OCI-LY7 (cell line): ENCODE data around the gene TTLL7. TPM values are rescaled to one million over a fixed set of nuclear protein-coding genes. Genes with fewer than 3 reads are reported as not detected.

ENCODE experiments used
- BruUV-seq: library from RNA; stranded (reverse); fragments of 400-500 nt; replicated peaks from 2 replicates; lab custom pipeline; 2021; lab: Mats Ljungman, UMichigan
- CTCF ChIA-PET: fragments of 300-600 bp; sonication (Branson Sonifier 250); formaldehyde crosslinking; loops from one replicate; lab custom pipeline; 2022; ENCODE audit warnings: antibody characterized with exemption; ENCODE audit not compliant: unreplicated experiment; lab: Charles Lee
- POLR2A ChIA-PET: fragments of 300-600 bp; sonication (Branson Sonifier 250); formaldehyde crosslinking; loops from one replicate; lab custom pipeline; 2022; ENCODE audit warnings: antibody characterized with exemption; lab: Charles Lee
- DNase-seq: peaks from one replicate; pipeline ENCODE4 v3.0.0-alpha.2; 2015; ENCODE audit warnings: low spot score
- H2AFZ ChIP-seq: fragments of 200-600 bp; sonication (generic), shearing (Covaris generic); 2 replicates; pipeline ENCODE4 v1.6.1; 2014; ENCODE audit warnings: mild to moderate bottlenecking, antibody characterized with exemption, low read length, moderate library complexity
- H3K27ac ChIP-seq: fragments of 200-600 bp; sonication (generic); 2 replicates; pipeline ENCODE4 v1.5.1; 2014; ENCODE audit warnings: mixed run types, low read depth, mild to moderate bottlenecking, moderate library complexity, low read length, inconsistent platforms; ENCODE audit not compliant: poor library complexity, severe bottlenecking
- H3K36me3 ChIP-seq: fragments of 200-600 bp; sonication (generic); 2 replicates; pipeline ENCODE4 v1.6.1; 2014; ENCODE audit warnings: mild to moderate bottlenecking, antibody characterized with exemption, low read length, moderate library complexity, mixed read lengths; ENCODE audit not compliant: insufficient read depth
- H3K4me1 ChIP-seq: fragments of 200-600 bp; sonication (generic); 2 replicates; pipeline ENCODE4 v1.5.1; 2014; ENCODE audit warnings: mild to moderate bottlenecking, low read length; ENCODE audit not compliant: insufficient read depth, poor library complexity, severe bottlenecking
- H3K4me2 ChIP-seq: fragments of 200-600 bp; sonication (generic); 2 replicates; pipeline ENCODE4 v1.6.1; 2014; ENCODE audit warnings: mild to moderate bottlenecking, low read length
- H3K4me3 ChIP-seq: fragments of 200-600 bp; sonication (generic); 2 replicates; pipeline ENCODE4 v1.5.1; 2014; ENCODE audit warnings: mild to moderate bottlenecking, low read depth, low read length; ENCODE audit not compliant: poor library complexity, severe bottlenecking
- H3K79me2 ChIP-seq: fragments of 200-600 bp; sonication (generic); 2 replicates; pipeline ENCODE4 v1.6.1; 2016; ENCODE audit warnings: low read depth, mild to moderate bottlenecking, low read length, moderate library complexity, mixed read lengths; ENCODE audit not compliant: insufficient read depth
- H3K9me2 ChIP-seq: fragments of 200-600 bp; sonication (generic); 2 replicates; pipeline ENCODE4 v1.6.1; 2016; ENCODE audit warnings: mild to moderate bottlenecking, low read length, mixed read lengths; ENCODE audit not compliant: insufficient read depth
- H3K9me3 ChIP-seq: fragments of 200-600 bp; sonication (generic); 2 replicates; pipeline ENCODE4 v1.6.1; 2014; ENCODE audit warnings: mild to moderate bottlenecking, mixed run types, low read length, mixed read lengths
- H4K20me1 ChIP-seq: fragments of 200-600 bp; sonication (generic); 2 replicates; pipeline ENCODE4 v1.6.1; 2014; ENCODE audit warnings: mild to moderate bottlenecking, antibody characterized with exemption, low read length, moderate library complexity, mixed read lengths; ENCODE audit not compliant: insufficient read depth
- EZH2phosphoT487 ChIP-seq: fragments of 200-600 bp; sonication (generic); IDR thresholded peaks from 2 replicates; pipeline ENCODE4 v1.6.1; 2018; ENCODE audit warnings: low read depth, borderline replicate concordance, mild to moderate bottlenecking, mixed run types, antibody characterized with exemption, low read length, moderate library complexity, mixed read lengths
- intact Hi-C: fragments of 100-400 bp; cut with micrococcal nuclease; formaldehyde crosslinking; loops from one replicate; pipeline ENCODE4 v1.10.0; 2022; ENCODE audit not compliant: unreplicated experiment
- total RNA-seq, 2 experiments: library from RNA; depleted of rRNA in 1 of 2; stranded (reverse); fragments of >200 nt in 1 of 2; shearing (Covaris generic) in 1 of 2; gene quantifications; 2 replicates each; pipeline ENCODE4 v1.2.3, GENCODE V29; 2014 to 2022
- TF ChIP-seq, protein P1 (sequence below): fragments of 200-600 bp; sonication (generic); conservative IDR thresholded peaks from 2 replicates; pipeline ENCODE4 v1.5.1; 2014; ENCODE audit warnings: mild to moderate bottlenecking, antibody characterized with exemption, low read length, moderate library complexity, mixed read lengths

The TTLL7 gene
- total RNA-seq, 2 experiments from 2014 or later, result 0.76 to 0.88 TPM

- no peak for TF ChIP-seq EZH2phosphoT487
- TF ChIP-seq, protein P1, sequence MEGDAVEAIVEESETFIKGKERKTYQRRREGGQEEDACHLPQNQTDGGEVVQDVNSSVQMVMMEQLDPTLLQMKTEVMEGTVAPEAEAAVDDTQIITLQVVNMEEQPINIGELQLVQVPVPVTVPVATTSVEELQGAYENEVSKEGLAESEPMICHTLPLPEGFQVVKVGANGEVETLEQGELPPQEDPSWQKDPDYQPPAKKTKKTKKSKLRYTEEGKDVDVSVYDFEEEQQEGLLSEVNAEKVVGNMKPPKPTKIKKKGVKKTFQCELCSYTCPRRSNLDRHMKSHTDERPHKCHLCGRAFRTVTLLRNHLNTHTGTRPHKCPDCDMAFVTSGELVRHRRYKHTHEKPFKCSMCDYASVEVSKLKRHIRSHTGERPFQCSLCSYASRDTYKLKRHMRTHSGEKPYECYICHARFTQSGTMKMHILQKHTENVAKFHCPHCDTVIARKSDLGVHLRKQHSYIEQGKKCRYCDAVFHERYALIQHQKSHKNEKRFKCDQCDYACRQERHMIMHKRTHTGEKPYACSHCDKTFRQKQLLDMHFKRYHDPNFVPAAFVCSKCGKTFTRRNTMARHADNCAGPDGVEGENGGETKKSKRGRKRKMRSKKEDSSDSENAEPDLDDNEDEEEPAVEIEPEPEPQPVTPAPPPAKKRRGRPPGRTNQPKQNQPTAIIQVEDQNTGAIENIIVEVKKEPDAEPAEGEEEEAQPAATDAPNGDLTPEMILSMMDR, result no peak
- H2AFZ ChIP-seq, result no peak overlapping the region
- H3K9me3 ChIP-seq, result 0 out of 2 replicates have a peak, but pooled peaks cover 6% of the 10 kb centered on the region
- DNase-seq, result no peak
- H3K79me2 ChIP-seq, result no peaks in the 10 kb centered on the region
- no peaks in the 10 kb centered on the region for H4K20me1 ChIP-seq
- no peaks in the 10 kb centered on the region for H3K9me2 ChIP-seq
- intact Hi-C loops, result no loop called here
- no peak overlapping the region for H3K4me2 ChIP-seq
- no peak overlapping the region for H3K4me3 ChIP-seq
- H3K4me1 ChIP-seq, result no peaks in the 10 kb centered on the region
- CTCF ChIA-PET, result no interaction called here
- no peak overlapping the region for H3K27ac ChIP-seq
- no TSS peak for BruUV-seq
- H3K36me3 ChIP-seq, result no peaks in the 10 kb centered on the region
- POLR2A ChIA-PET, result no interaction called here
These were observed 27.0 kb upstream of the TTLL7 start for GRCh38 chr1:84025966-84026365.

DNA sequence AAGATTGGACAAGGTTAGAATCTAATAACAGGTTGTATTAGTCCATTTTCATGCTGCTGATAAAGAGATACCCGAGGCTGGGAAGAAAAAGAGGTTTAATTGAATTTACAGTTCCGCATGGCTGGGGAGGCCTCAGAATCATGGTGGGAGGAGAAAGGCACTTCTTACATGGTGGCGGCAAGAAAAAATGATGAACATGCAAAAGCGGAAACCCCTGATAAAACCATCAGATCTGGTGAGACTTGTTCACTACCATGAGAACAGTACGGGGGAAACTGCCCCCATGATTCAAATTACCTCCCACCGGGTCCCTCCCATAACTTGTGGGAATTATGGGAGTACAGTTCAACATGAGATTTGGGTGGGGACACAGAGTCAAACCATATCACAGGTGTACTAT is 22.9 kb upstream of the TTLL7 start:
- no peaks in the 10 kb centered on the region for H3K36me3 ChIP-seq
- H2AFZ ChIP-seq, result no peak overlapping the region
- no peaks in the 10 kb centered on the region for H4K20me1 ChIP-seq
- no peak overlapping the region for H3K27ac ChIP-seq
- DNase-seq, result no peak
- no TSS peak for BruUV-seq
- POLR2A ChIA-PET, result interaction anchor here (1.1 kb wide), 1 partner anchor 8 kb away, joined by 3 read pairs; no protein-coding TSS in a partner anchor
- 0 out of 2 replicates have a peak, but pooled peaks cover 6% of the 10 kb centered on the region for H3K9me3 ChIP-seq
- intact Hi-C loops, result no loop called here
- H3K4me3 ChIP-seq, result no peak overlapping the region
- TF ChIP-seq, protein P1, result no peak
- TF ChIP-seq EZH2phosphoT487, result no peak
- CTCF ChIA-PET, result no interaction called here
- H3K4me1 ChIP-seq, result no peaks in the 10 kb centered on the region
- no peaks in the 10 kb centered on the region for H3K9me2 ChIP-seq
- H3K4me2 ChIP-seq, result no peak overlapping the region
- H3K79me2 ChIP-seq, result no peaks in the 10 kb centered on the region

DNA sequence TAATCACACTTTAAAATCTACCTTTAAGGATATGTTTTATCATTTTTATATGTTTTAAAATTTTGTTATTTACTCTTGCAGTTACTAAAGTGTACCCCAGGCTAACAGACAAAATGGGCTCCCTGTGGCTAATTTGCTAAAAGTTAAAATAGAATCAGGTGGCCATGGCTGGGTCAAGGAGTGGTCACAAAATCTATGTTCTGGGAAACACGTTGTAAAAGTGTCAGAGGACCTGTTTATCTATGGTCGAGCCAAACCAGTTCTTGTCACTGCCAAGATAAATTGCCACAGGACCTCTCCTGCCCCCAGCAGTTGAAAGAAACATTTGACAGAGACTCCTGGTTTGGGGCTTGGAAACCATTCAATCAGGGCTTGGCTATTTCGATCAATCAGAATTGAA is 21.2 kb upstream of the TTLL7 start:
- TF ChIP-seq, protein P1, result no peak
- TF ChIP-seq EZH2phosphoT487, result no peak
- no TSS peak for BruUV-seq
- no peak for DNase-seq
- Histone ChIP-seq H3K36me3 (no peaks in the 10 kb centered on the region), H2AFZ (no peak overlapping the region), H3K79me2 (no peaks in the 10 kb centered on the region), H4K20me1 (no peaks in the 10 kb centered on the region), H3K9me3 (0 out of 2 replicates have a peak, but pooled peaks cover 6% of the 10 kb centered on the region), H3K4me2 (no peak overlapping the region), H3K27ac (no peak overlapping the region), H3K4me3 (no peak overlapping the region), H3K4me1 (no peaks in the 10 kb centered on the region), H3K9me2 (no peaks in the 10 kb centered on the region)
- POLR2A ChIA-PET, result no interaction called here
- intact Hi-C loops, result no loop called here
- CTCF ChIA-PET, result no interaction called here
